Measurements from ENCODE around the gene HMGCR. TPM values are rescaled to one million over a fixed set of nuclear protein-coding genes. Genes with fewer than 3 reads are reported as not detected.

HMGCR gene
- total RNA-seq, 1 experiment from 2014 or later: 105 TPM

DNA sequence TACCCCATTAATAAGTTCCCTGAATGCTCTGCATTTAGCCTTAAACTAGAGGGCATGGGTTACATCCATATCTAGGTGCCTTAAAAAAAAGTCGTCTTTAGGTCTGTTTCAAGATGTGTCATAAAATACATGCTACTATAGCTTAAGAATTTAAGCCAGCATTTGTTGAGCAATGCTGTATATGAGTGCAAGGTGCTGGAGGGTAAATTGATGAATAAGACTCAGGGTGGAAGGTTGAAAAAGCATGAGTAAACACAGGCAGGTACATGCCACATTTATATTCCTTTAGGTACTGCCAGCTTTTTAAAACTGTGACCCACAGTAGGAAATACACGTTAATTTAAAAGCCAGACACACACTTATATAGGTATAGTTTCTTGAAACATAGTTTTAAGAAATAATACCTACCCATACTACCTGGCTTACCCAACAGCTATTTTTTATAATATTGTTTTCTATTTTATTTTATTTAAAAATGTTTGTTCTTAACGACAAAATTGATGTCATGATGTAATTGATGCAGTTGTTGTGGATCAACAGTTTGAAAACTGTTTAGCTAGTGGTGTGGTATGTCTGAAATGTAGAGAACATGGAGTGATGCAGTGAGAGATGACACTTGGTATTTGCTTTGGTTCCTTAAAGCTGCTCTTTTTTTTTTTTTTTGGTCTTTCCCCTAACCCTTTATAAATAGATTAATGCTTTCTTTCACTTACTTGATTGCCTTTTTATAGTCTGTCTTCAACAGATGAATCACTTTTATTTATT is 3.9 kb downstream of the HMGCR start:
- no peak for DNase-seq (ENCODE audit: low spot score)

- DNase-seq (ENCODE audit: low spot score): no peak
These were observed 4.9 kb downstream of the HMGCR start for GRCh38 chr5:75341934-75342333.

- no peak for DNase-seq (ENCODE audit: low spot score)
These were observed 5.8 kb downstream of the HMGCR start for GRCh38 chr5:75342836-75343235.

DNA sequence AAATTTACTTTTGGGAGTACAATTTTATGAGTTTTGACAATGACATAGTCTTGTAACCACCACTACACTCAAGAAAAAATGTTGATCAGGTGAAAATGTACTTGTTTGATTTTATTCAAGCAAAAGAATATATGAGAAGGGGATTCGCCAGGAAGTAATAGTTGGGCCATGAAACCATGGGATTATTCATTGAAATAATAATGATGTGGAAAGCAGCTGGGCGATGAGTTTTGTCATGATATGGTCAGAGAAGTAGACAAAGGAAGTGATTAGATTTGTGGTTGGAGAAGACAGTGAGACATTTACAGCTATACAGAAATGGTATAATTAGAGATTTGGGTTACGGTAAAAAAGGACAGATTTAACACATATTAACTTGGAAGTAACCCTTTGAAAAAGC is 11.2 kb downstream of the HMGCR start:
- DNase-seq (ENCODE audit: low spot score): no peak

DNA sequence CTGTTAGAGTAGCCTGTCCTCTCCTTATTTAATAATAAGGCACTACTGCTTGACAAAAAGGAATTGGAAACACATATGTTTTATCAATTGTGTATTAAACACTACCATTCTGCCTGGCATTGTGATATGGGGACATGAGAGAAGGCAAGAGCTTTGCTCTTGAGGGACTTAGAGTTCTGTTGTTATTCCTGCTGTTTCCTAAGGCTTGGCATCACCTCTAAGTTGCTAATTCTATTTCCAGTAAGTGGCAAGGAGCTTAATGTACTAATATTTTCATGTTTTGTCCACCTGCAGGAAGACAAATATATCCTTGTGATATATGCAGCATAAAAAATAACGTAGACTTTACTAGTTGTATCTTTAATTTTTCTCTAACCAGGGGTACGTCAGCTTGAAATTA is 12.6 kb downstream of the HMGCR start:
- DNase-seq (ENCODE audit: low spot score): no peak

DNA sequence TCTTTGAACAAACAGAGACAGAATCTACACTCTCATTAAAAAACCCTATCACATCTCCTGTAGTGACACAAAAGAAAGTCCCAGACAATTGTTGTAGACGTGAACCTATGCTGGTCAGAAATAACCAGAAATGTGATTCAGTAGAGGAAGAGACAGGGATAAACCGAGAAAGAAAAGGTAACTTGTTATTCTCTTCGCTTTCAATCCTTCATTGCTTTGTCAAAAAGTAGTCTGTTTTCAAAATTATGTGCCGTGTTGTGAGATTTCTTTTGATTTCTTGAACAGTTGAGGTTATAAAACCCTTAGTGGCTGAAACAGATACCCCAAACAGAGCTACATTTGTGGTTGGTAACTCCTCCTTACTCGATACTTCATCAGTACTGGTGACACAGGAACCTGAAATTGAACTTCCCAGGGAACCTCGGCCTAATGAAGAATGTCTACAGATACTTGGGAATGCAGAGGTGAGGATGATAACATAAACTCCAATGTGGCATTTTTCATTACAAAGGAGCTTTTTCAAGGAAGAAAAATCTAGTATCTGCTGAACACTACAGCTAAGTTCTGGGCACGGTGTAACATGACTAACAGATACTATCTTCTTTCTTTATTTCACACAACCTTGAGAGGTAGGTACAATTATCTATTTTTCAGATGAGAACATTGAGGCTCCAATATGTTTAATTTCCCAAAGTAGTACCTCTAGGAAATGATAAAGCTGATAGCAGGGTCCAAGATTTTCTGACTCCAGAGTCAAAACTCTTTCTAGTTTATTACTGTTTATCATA is 14.3 kb downstream of the HMGCR start:
- DNase-seq (ENCODE audit: low spot score): no peak

DNA sequence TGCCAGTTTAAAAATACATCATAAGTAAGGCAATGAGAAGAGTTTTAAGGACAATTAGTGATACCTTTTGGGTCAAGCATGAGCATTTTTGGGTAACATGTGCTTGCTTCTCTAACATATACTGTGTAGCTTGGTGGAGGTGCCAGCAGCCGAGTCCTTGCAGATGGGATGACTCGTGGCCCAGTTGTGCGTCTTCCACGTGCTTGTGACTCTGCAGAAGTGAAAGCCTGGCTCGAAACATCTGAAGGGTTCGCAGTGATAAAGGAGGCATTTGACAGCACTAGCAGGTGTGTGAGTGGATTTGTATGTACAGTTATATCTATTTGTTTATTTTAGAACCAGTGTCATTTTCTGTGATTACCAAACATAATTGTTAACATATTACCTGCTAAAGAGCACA is 18.2 kb downstream of the HMGCR start:
- DNase-seq (ENCODE audit: low spot score): no peak

GRCh38 chr5:75356719-75357118 is 19.7 kb downstream of the HMGCR start:
- no peak for DNase-seq (ENCODE audit: low spot score)

- no peak for DNase-seq (ENCODE audit: low spot score)
These were observed 21.1 kb downstream of the HMGCR start for GRCh38 chr5:75358117-75358516.

DNA sequence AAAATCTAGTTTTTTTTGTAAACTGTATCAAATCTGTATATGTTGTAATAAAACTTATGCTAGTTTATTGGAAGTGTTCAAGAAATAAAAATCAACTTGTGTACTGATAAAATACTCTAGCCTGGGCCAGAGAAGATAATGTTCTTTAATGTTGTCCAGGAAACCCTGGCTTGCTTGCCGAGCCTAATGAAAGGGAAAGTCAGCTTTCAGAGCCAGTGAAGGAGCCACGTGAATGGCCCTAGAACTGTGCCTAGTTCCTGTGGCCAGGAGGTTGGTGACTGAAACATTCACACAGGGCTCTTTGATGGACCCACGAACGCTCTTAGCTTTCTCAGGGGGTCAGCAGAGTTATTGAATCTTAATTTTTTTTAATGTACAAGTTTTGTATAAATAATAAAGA is 24.3 kb downstream of the HMGCR start:
- DNase-seq (ENCODE audit: low spot score): no peak

GRCh38 chr5:75362474-75362975 is 25.5 kb downstream of the HMGCR start:
- DNase-seq (ENCODE audit: low spot score): no peak

DNA sequence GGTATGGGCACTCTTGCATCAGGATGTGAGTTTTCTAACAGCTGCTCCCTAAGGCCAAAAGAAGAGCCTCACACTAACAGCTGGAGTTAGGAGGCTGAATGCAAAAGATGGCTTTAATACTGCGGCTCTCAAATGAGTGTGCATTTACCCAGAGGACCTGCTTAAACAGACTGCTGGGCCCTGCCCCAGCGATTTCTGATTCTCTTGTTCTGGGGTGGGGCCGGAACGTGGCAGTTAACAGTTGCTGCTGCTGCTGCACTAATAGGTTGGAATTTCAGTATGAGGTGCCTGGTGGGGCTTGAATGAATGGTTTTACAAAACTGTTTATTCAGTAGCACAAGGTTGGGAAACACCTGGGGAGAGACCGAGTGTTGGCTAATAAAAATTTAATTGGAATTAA is 26.1 kb downstream of the HMGCR start:
- no peak for DNase-seq (ENCODE audit: low spot score)

DNA sequence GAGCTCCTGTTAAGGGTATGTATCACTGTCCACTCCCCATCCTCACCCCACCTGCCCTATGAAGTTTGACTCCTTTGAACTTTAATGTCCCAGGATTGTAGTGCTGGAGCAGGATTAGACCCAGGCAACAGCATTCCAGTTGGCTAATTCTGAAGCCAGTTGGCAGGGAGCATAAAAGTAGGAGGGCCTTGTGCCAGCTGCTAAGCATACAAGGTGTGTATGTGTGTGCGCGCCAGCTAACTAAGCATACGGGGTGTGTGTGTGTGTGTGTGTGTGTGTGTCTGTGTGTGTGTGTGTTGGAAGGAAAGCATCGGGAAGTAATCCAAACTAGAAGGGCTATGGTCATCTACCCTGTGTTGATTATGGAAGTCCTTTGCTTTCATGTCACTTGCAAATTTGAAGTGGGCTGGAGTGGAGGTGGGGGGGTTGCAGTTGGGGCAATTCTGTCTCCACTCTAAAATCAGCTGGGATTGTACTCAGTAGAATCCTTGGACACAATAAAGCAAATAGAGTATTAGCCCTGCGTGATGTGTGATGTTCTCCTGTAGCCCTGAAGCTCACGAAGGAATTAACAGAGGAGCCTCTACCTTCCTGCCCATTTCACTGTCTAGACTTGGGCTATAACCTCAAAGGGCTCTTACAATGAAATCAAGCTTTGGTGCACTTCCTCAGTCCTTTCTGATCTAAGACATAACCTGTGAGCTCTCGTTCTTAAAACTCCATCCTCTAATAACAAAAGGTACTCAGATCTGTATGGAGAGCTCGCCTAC is 26.9 kb downstream of the HMGCR start:
- peak; percentile 8 for DNase-seq (ENCODE audit: low spot score)

- DNase-seq (ENCODE audit: low spot score): no peak
These were observed 27.7 kb downstream of the HMGCR start for GRCh38 chr5:75364571-75365280.

- no peak for DNase-seq (ENCODE audit: low spot score)
These were observed 28.7 kb downstream of the HMGCR start for GRCh38 chr5:75365740-75366139.

GRCh38 chr5:75366787-75367186 is 29.8 kb downstream of the HMGCR start:
- DNase-seq (ENCODE audit: low spot score): no peak

DNA sequence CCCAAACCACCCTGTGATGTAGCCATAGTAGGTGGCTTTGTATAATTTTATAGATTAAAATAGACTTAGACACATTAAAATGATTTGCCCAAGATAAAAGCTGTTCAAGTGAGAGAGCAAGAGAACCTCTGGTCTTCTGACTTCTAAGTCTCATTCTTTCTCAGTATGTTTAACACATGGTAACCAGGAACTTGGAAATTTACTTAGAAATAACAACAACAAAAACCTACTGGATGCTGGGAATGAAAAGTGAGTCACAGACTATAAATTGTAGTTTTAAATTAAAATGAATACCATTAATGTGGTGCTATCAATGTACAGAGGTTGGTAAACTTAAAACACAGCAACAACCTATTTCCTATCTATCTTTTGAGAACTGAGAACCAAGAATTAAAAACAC is 30.4 kb downstream of the HMGCR start:
- DNase-seq (ENCODE audit: low spot score): no peak

GRCh38 chr5:75368391-75368790 is 31.4 kb downstream of the HMGCR start:
- DNase-seq (ENCODE audit: low spot score): no peak

- no peak for DNase-seq (ENCODE audit: low spot score)
These were observed 36.8 kb downstream of the HMGCR start for GRCh38 chr5:75373862-75374261.

DNA sequence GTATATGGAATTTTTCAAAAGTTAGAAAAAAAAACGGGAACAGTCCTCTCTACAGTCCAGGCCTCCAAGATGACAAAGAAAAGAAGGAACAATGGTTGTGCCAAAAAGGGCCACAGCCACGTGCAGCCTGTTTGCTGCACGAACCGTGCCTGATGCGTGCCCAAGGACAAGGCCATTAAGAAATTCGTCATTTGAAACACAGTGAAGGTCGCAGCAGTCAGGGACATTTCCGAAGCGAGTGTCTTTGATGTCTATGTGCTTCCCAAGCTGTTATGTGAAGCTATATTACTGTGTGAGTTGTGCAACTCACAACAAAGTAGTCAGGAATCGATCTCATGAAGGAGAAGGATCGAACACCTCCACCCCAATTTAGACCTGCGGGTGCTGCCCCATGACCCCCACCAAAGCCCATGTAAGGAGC is 37.4 kb downstream of the HMGCR start:
- no peak for DNase-seq (ENCODE audit: low spot score)

DNA sequence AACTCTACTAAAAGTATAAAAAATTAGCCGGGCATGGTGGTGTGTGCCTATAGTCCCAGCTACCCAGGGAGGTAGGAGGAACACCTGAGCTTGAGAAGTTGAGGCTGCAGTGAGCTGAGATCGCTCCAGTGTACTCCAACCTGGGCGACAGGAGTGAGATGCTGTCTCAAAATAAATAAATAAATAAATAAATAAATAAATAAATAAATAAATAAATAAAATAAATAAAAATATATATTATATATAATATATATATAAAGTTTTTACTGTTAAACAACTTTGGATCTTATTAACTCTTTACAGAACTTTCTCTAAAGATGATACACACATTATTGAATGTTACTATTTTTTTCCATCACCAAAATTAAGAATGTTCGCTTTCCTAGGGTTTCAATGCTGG is 38.4 kb downstream of the HMGCR start:
- no peak for DNase-seq (ENCODE audit: low spot score)

- no peak for DNase-seq (ENCODE audit: low spot score)
These were observed 43.1 kb downstream of the HMGCR start for GRCh38 chr5:75380099-75380498.

All from H4 (cell line).